Panc1 (cell line): Measurements from ENCODE around the gene TMEM170B. TPM values are rescaled to one million over a fixed set of nuclear protein-coding genes. Genes with fewer than 3 reads are reported as not detected.

Experiments
- ATAC-seq: fragments of 200-7000 bp; cut with Tn5 transposase; 2 replicates; pipeline ENCODE4 v1.9.1; 2020; ENCODE audit warnings: mild to moderate bottlenecking, moderate library complexity
- BruUV-seq: library from RNA; stranded (reverse); fragments of 400-500 nt; replicated peaks from 2 replicates; lab custom pipeline; 2021; lab: Mats Ljungman, UMichigan
- CTCF ChIA-PET: fragments of 300-600 bp; sonication (Branson Sonifier 250); formaldehyde crosslinking; loops from one replicate; lab custom pipeline; 2022; ENCODE audit warnings: antibody characterized with exemption; lab: Charles Lee
- POLR2A ChIA-PET: fragments of 300-600 bp; sonication (Branson Sonifier 250); formaldehyde crosslinking; loops from one replicate; lab custom pipeline; 2022; ENCODE audit warnings: antibody characterized with exemption; lab: Charles Lee
- DNase-seq: peaks from one replicate; pipeline ENCODE4 v3.0.0-alpha.2; 2010; ENCODE audit warnings: low read depth, low spot score
- H3K27ac ChIP-seq: 2 replicates; pipeline ENCODE4 v1.5.1; 2011; ENCODE audit warnings: mild to moderate bottlenecking, low read length, inconsistent platforms
- H3K27me3 ChIP-seq: fragments of 200-500 bp; sonication (Bioruptor generic); 2 replicates; pipeline ENCODE4 v1.6.0; 2014; ENCODE audit warnings: low read length, inconsistent platforms; ENCODE audit not compliant: control insufficient read depth, insufficient read depth
- H3K36me3 ChIP-seq: fragments of 200-500 bp; sonication (Bioruptor generic); 2 replicates; pipeline ENCODE4 v1.5.1; 2014; ENCODE audit warnings: inconsistent platforms, mild to moderate bottlenecking, low read length, moderate library complexity; ENCODE audit not compliant: control insufficient read depth, insufficient read depth
- H3K4me1 ChIP-seq: 2 replicates; pipeline ENCODE4 v1.5.1; 2011; ENCODE audit warnings: inconsistent platforms, mild to moderate bottlenecking, low read length, moderate library complexity; ENCODE audit not compliant: control insufficient read depth, insufficient read depth
- H3K4me3 ChIP-seq, 2 experiments: 2 replicates each; pipeline ENCODE4 v1.5.1; 2011 to 2012; ENCODE audit warnings: low read depth in 2 of 2, low read length in 2 of 2, mild to moderate bottlenecking in 2 of 2, inconsistent platforms in 1 of 2, moderate library complexity in 1 of 2
- H3K9me3 ChIP-seq: fragments of 200-500 bp; sonication (Bioruptor generic); 2 replicates; pipeline ENCODE4 v1.5.1; 2014; ENCODE audit warnings: low read depth, mild to moderate bottlenecking, inconsistent platforms, low read length, moderate library complexity; ENCODE audit not compliant: control insufficient read depth, insufficient read depth
- CTCF ChIP-seq: fragments of 450-650 bp; IDR thresholded peaks from 2 replicates; pipeline ENCODE4 v1.5.1; 2017; ENCODE audit warnings: mild to moderate bottlenecking
- POLR2AphosphoS5 ChIP-seq: IDR thresholded peaks from 2 replicates; pipeline ENCODE4 v1.6.1; 2012; ENCODE audit warnings: mild to moderate bottlenecking, low read depth, low read length, moderate library complexity
- REST ChIP-seq, 2 experiments: IDR thresholded peaks; 2 replicates each; pipeline ENCODE4 v1.6.1; 2011 to 2012; ENCODE audit warnings: low read depth in 2 of 2, control low read depth in 1 of 2, low read length in 1 of 2, mild to moderate bottlenecking in 1 of 2, moderate library complexity in 1 of 2; ENCODE audit not compliant: insufficient read depth in 1 of 2
- SIN3A ChIP-seq: IDR thresholded peaks from 2 replicates; pipeline ENCODE4 v1.6.1; 2012; ENCODE audit warnings: low read depth, mild to moderate bottlenecking, low read length, moderate library complexity, borderline replicate concordance; ENCODE audit not compliant: insufficient read depth
- TCF7L2 ChIP-seq: IDR thresholded peaks from 2 replicates; pipeline ENCODE4 v1.6.1; 2011; ENCODE audit warnings: mild to moderate bottlenecking, low read depth, low read length, inconsistent platforms
- in situ Hi-C: cut with HindIII; loops from 2 replicates; pipeline ENCODE4 v1.10.0; 2016; ENCODE audit warnings: low sequenced_read_pairs, low pct_unique_long_range_greater_than_20kb
- intact Hi-C: fragments of 100-400 bp; cut with micrococcal nuclease; formaldehyde crosslinking; loops from one replicate; pipeline ENCODE4 v1.10.0; 2022; ENCODE audit not compliant: unreplicated experiment
- total RNA-seq: library from RNA; stranded (reverse); gene quantifications from one replicate; pipeline ENCODE4 v1.2.1, GENCODE V29; 2021; ENCODE audit not compliant: unreplicated experiment

The TMEM170B gene
- total RNA-seq, 1 experiment from 2014 or later, result 1.3 TPM

- intact Hi-C loops, result no loop called here
- CTCF ChIA-PET, result no interaction called here
- H3K27ac ChIP-seq, result no peak overlapping the region
- ATAC-seq, result no peak
- H3K9me3 ChIP-seq, result no peaks in the 10 kb centered on the region
- TF ChIP-seq SIN3A (no peak), REST (IDR thresholded peaks at IDR 0.05; ENCODE audit: insufficient read depth in 1 of 2, low read depth in 2 of 2, low read length in 1 of 2) (no peak), POLR2AphosphoS5 (no peak), CTCF (no peak), TCF7L2 (no peak)
- DNase-seq, result no peak
- H3K4me3 ChIP-seq, result no peak overlapping the region
- BruUV-seq, result no TSS peak
- in situ Hi-C loops, result no loop called here
- H3K4me1 ChIP-seq, result no peaks in the 10 kb centered on the region
- no peaks in the 10 kb centered on the region for H3K36me3 ChIP-seq
- no peaks in the 10 kb centered on the region for H3K27me3 ChIP-seq
- POLR2A ChIA-PET, result no interaction called here
Observed at GRCh38 chr6:11631008-11631407, 93.5 kb downstream of the TMEM170B start.

GRCh38 chr6:11631539-11631938, 94.0 kb downstream of the TMEM170B start:
- no peak for TF ChIP-seq POLR2AphosphoS5
- TF ChIP-seq TCF7L2, result no peak
- TF ChIP-seq SIN3A, result no peak
- no peak for TF ChIP-seq CTCF
- TF ChIP-seq REST (IDR thresholded peaks at IDR 0.05; ENCODE audit: insufficient read depth in 1 of 2, low read depth in 2 of 2, low read length in 1 of 2), result no peak
- BruUV-seq, result no TSS peak
- in situ Hi-C loops (no loop called here), intact Hi-C loops (no loop called here)
- Histone ChIP-seq H3K27me3 (no peaks in the 10 kb centered on the region), H3K4me3 (no peak overlapping the region), H3K9me3 (no peaks in the 10 kb centered on the region), H3K4me1 (no peaks in the 10 kb centered on the region), H3K36me3 (no peaks in the 10 kb centered on the region), H3K27ac (no peak overlapping the region)
- ChIA-PET CTCF (no interaction called here), POLR2A (no interaction called here)
- DNase-seq (no peak), ATAC-seq (no peak)
